Upper lobe of left lung (tissue), 4 donors: ENCODE results near the gene OLA1.

ENCODE experiments used
- EP300 ChIP-seq, 4 donors: sonication (generic); formaldehyde crosslinking; IDR thresholded peaks; one replicate each; pipeline ENCODE4 v1.5.1; 2017; ENCODE audit warnings: antibody characterized with exemption in 4 of 4, control low read depth in 2 of 4
- POLR2A ChIP-seq, 4 donors: fragments of 450-650 bp; IDR thresholded peaks; one replicate each; pipeline ENCODE4 v1.5.1; 2016 to 2017; ENCODE audit warnings: antibody characterized with exemption in 4 of 4, mild to moderate bottlenecking in 2 of 4
- POLR2AphosphoS5 ChIP-seq, 2 donors: sonication (generic); formaldehyde crosslinking; IDR thresholded peaks; one replicate each; pipeline ENCODE4 v1.5.1; 2017; ENCODE audit warnings: antibody characterized with exemption in 2 of 2
- TF ChIP-seq, protein P1 (sequence below), 6 experiments: fragments of 450-650 bp in 4 of 6; fragments of 200-600 bp in 2 of 6; sonication (generic) in 2 of 6; IDR thresholded peaks; one replicate each; pipeline ENCODE4 v1.5.1; 2016 to 2019; ENCODE audit warnings: antibody characterized with exemption in 6 of 6

DNA sequence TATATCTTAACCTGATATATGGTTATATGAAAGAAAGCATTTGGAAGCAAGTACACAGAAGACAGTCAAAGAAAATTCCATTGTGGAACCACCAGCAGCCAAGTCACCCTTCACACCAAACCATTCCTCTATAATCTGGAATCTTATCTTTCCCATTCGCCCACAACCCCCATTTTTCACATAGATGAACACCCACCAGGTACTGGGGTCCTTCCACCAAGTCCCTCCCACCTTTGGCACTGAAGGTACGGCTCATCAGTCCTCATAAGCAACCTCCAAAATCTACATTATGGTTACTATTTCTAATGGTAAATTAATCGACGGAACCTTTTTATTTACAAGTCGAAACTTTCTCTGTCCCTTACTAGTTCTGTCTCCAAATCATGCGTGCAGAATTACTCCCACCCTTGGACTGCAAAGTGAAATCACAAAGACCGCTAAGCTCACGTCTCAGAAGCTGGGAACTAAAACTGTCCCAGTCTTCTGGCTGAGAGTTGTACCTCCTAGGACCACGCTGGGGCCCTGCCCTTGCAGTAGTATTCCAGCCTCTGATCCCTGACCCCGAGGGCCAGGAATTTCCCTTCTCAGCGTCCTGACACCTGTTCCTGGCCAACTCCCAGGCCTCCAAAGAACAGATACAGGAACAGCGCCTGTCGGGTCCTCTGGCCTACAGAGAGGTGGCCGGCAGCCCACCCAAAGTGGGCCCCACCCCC, 702 bp downstream of the OLA1 start:
- TF ChIP-seq, protein P1, sequence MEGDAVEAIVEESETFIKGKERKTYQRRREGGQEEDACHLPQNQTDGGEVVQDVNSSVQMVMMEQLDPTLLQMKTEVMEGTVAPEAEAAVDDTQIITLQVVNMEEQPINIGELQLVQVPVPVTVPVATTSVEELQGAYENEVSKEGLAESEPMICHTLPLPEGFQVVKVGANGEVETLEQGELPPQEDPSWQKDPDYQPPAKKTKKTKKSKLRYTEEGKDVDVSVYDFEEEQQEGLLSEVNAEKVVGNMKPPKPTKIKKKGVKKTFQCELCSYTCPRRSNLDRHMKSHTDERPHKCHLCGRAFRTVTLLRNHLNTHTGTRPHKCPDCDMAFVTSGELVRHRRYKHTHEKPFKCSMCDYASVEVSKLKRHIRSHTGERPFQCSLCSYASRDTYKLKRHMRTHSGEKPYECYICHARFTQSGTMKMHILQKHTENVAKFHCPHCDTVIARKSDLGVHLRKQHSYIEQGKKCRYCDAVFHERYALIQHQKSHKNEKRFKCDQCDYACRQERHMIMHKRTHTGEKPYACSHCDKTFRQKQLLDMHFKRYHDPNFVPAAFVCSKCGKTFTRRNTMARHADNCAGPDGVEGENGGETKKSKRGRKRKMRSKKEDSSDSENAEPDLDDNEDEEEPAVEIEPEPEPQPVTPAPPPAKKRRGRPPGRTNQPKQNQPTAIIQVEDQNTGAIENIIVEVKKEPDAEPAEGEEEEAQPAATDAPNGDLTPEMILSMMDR (IDR thresholded peaks at IDR 0.05): no peak
- TF ChIP-seq POLR2AphosphoS5 (IDR thresholded peaks at IDR 0.05) (no peak), POLR2A (IDR thresholded peaks at IDR 0.05) (no peak), EP300 (IDR thresholded peaks at IDR 0.05) (no peak)
